ENCODE results near the gene SERPINH1. TPM values are rescaled to one million over a fixed set of nuclear protein-coding genes. Genes with fewer than 3 reads are reported as not detected.

The SERPINH1 gene
- total and polyA plus RNA-seq, 2 experiments from 2014 or later, result 444 to 955 TPM

GRCh38 chr11:75518204-75518549 lies 43.9 kb upstream of the SERPINH1 start:
- H3K4me1 ChIP-seq (ENCODE audit: low read depth), result no peaks in the 10 kb centered on the region
- no peaks in the 10 kb centered on the region for H3K36me3 ChIP-seq
- no peak for DNase-seq (ENCODE audit: low read depth in 1 of 2, low spot score in 1 of 2)
- peaks cover 6% of the 10 kb centered on the region for H3K27me3 ChIP-seq
- TF ChIP-seq CTCF (IDR thresholded peaks at IDR 0.05; ENCODE audit: low read depth, low read length), result no peak
- H3K9me3 ChIP-seq (ENCODE audit: low read depth), result no peaks in the 10 kb centered on the region
- no peak overlapping the region for H3K4me3 ChIP-seq
- no peak overlapping the region for H3K27ac ChIP-seq

- Histone ChIP-seq H3K4me1 (ENCODE audit: low read depth) (no peaks in the 10 kb centered on the region), H3K9me3 (ENCODE audit: low read depth) (no peaks in the 10 kb centered on the region), H3K27ac (no peak overlapping the region), H3K4me3 (no peak overlapping the region), H3K36me3 (no peaks in the 10 kb centered on the region), H3K27me3 (peaks cover 15% of the 10 kb centered on the region)
- TF ChIP-seq CTCF (IDR thresholded peaks at IDR 0.05; ENCODE audit: low read depth, low read length), result no peak
- DNase-seq (ENCODE audit: low read depth in 1 of 2, low spot score in 1 of 2), result no peak
Observed at GRCh38 chr11:75518771-75519653, 43.0 kb upstream of the SERPINH1 start.

- Histone ChIP-seq H3K9me3 (ENCODE audit: low read depth) (no peaks in the 10 kb centered on the region), H3K27me3 (peaks cover 28% of the 10 kb centered on the region), H3K4me3 (no peak overlapping the region), H3K27ac (no peak overlapping the region), H3K36me3 (no peaks in the 10 kb centered on the region), H3K4me1 (ENCODE audit: low read depth) (no peaks in the 10 kb centered on the region)
- TF ChIP-seq CTCF (IDR thresholded peaks at IDR 0.05; ENCODE audit: low read depth, low read length), result no peak
- no peak for DNase-seq (ENCODE audit: low read depth in 1 of 2, low spot score in 1 of 2)
Observed at GRCh38 chr11:75520688-75521087, 41.4 kb upstream of the SERPINH1 start.

- Histone ChIP-seq H3K9me3 (ENCODE audit: low read depth) (no peaks in the 10 kb centered on the region), H3K4me1 (ENCODE audit: low read depth) (no peaks in the 10 kb centered on the region), H3K36me3 (no peaks in the 10 kb centered on the region), H3K27ac (no peak overlapping the region), H3K4me3 (no peak overlapping the region), H3K27me3 (peaks cover 28% of the 10 kb centered on the region)
- TF ChIP-seq CTCF (IDR thresholded peaks at IDR 0.05; ENCODE audit: low read depth, low read length), result no peak
- no peak for DNase-seq (ENCODE audit: low read depth in 1 of 2, low spot score in 1 of 2)
Observed at GRCh38 chr11:75522286-75523044, 39.6 kb upstream of the SERPINH1 start.

GRCh38 chr11:75523189-75523588 lies 38.9 kb upstream of the SERPINH1 start:
- Histone ChIP-seq H3K27me3 (peaks cover 28% of the 10 kb centered on the region), H3K4me3 (no peak overlapping the region), H3K27ac (no peak overlapping the region), H3K4me1 (ENCODE audit: low read depth) (no peaks in the 10 kb centered on the region), H3K9me3 (ENCODE audit: low read depth) (no peaks in the 10 kb centered on the region), H3K36me3 (no peaks in the 10 kb centered on the region)
- TF ChIP-seq CTCF (IDR thresholded peaks at IDR 0.05; ENCODE audit: low read depth, low read length), result no peak
- DNase-seq (ENCODE audit: low read depth in 1 of 2, low spot score in 1 of 2), result no peak
